ENCODE data around the gene MRPL21. TPM values are rescaled to one million over a fixed set of nuclear protein-coding genes. Genes with fewer than 3 reads are reported as not detected.

Gene MRPL21
- total and polyA plus RNA-seq, 2 of the 8 experiments (the other 6 are each of a cell fraction or from before 2014, with no cell fraction given), result 102 to 107 TPM

DNA sequence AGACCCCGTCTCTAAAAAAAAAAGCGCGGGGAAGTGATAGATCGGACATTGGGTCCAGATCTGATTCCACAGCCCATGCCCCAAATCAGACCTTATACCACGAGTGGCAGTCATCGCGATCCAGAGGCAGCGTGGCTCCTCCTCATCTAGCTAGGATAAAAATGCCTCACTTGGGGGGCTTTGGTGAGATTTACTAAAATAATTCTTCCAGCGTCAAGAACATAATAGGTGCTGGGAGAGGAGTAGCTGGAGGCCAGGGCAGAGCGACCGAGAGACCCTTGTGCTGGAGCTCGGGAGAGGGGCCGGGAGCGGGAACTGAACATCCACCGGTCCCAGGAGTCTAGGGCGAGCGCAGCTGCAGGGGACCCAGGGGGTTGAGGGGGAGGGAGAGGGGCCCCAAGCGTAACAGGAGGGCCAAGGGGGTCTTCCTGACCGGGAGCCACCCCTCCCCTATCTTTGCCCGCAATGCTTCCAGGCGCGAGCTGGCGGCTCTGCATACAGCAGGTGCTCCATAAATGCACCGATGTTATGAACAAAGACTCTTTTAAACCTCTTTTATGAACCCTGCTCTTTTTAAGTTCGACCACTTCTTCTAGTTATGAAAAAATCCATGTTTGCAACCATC is 61.1 kb downstream of the MRPL21 start:
- Histone ChIP-seq H3K23me2 (ENCODE audit: low read depth, low read length) (peaks cover 25% of the 10 kb centered on the region; the same call in 1 of the 2 replicates), H3K23ac (ENCODE audit: insufficient read length) (no peak overlapping the region), H2BK15ac (ENCODE audit: low read length) (no peak overlapping the region), H3K18ac (ENCODE audit: extremely low read depth, low read length) (no peak overlapping the region), H3K27me3 (replicated peaks in 1 of 4; ENCODE audit: control insufficient read depth in 3 of 4, extremely low read depth in 1 of 4, insufficient read depth in 3 of 4, low read length in 3 of 4) (peaks cover 27 to 68% (median 53%) of the 10 kb centered on the region in 4 experiments), H3K27ac (ENCODE audit: low read depth, low read length) (no peak overlapping the region), H2AFZ (ENCODE audit: low read length) (no peak overlapping the region), H2AK5ac (ENCODE audit: low read depth, low read length) (no peak overlapping the region), H4K20me1 (replicated peaks in 1 of 2; ENCODE audit: control insufficient read depth in 1 of 2, insufficient read depth in 2 of 2, low read length in 2 of 2) (peaks cover 2 to 5% of the 10 kb centered on the region in 2 experiments), H3K36me3 (ENCODE audit: control insufficient read depth in 2 of 4, insufficient read depth in 4 of 4, low read length in 3 of 4) (no peaks in the 10 kb centered on the region), H3K4me1 (replicated peaks in 1 of 4; ENCODE audit: control insufficient read depth in 3 of 4, insufficient read depth in 4 of 4, low read length in 3 of 4) (peaks cover 3 to 12% (median 7%) of the 10 kb centered on the region in 4 experiments; a peak in 6 of 7 replicates), H2BK5ac (ENCODE audit: low read depth, low read length) (no peak overlapping the region), H4K8ac (ENCODE audit: extremely low read depth, insufficient read depth, low read length) (no peak overlapping the region), H4K5ac (ENCODE audit: insufficient read length, low read depth, low read length) (no peak overlapping the region), H3K56ac (replicated peaks; ENCODE audit: insufficient read length, low read depth, low read length) (no peak overlapping the region), H3K79me1 (ENCODE audit: low read depth, low read length) (no peaks in the 10 kb centered on the region), H3K9ac (replicated peaks in 1 of 4; ENCODE audit: extremely low read depth in 1 of 4, low read depth in 3 of 4, low read length in 3 of 4) (no peak overlapping the region), H4K91ac (replicated peaks; ENCODE audit: insufficient read length, low read length) (peak overlapping the region; percentile 25), H3K4me3 (ENCODE audit: extremely low read depth in 1 of 4, insufficient read depth in 2 of 4, low read depth in 3 of 4, low read length in 4 of 4) (peak overlapping the region in 1 of 4 experiments; percentile 55; a peak in 2 of 8 replicates), H2BK12ac (ENCODE audit: low read depth, low read length) (no peak overlapping the region), H3K4me2 (ENCODE audit: insufficient read depth in 1 of 2, low read depth in 2 of 2, low read length in 2 of 2) (peak overlapping the region; percentile 75 to 93; a peak in 2 of 4 replicates), H2BK120ac (replicated peaks; ENCODE audit: low read depth, low read length) (no peak overlapping the region), H3K9me3 (ENCODE audit: insufficient read depth in 2 of 2, low read depth in 1 of 2, low read length in 1 of 2) (no peaks in the 10 kb centered on the region), H3K14ac (ENCODE audit: insufficient read length) (no peak overlapping the region), H3K79me2 (ENCODE audit: control insufficient read depth in 1 of 2, insufficient read depth in 2 of 2, low read length in 2 of 2) (no peaks in the 10 kb centered on the region), H2BK20ac (ENCODE audit: low read length) (no peak overlapping the region), H3K4ac (replicated peaks; ENCODE audit: insufficient read length, low read depth, low read length) (no peak overlapping the region)
- FAIRE-seq (no peak), DNase-seq (ENCODE audit: low read depth in 1 of 2, low spot score in 2 of 2) (no peak)
- ChIA-PET CTCF (ENCODE audit: partially characterized antibody) (interaction anchor here (0.7 to 3.4 kb wide), 8 partner anchors 12 to 1857 kb away, joined by 3 to 11 read pairs (median 4); no protein-coding TSS in a partner anchor), POLR2A (ENCODE audit: partially characterized antibody) (interaction anchor here (0.9 to 3.2 kb wide), 5 partner anchors 12 to 156 kb away, joined by 3 to 11 read pairs (median 4); no protein-coding TSS in a partner anchor)
- 52% methylated on average over 23 of the region's 25 CpGs; no CpG with 5 or more reads in 1 of the 2 experiments for WGBS, 2 experiments (ENCODE audit: extremely low coverage in 1 of 2, insufficient coverage in 1 of 2, insufficient read length in 1 of 2, insufficient replicate concordance in 2 of 2, low coverage in 1 of 2, low lambda C conversion rate in 2 of 2, missing lambda C conversion rate in 1 of 2)
- TF ChIP-seq, protein P1, sequence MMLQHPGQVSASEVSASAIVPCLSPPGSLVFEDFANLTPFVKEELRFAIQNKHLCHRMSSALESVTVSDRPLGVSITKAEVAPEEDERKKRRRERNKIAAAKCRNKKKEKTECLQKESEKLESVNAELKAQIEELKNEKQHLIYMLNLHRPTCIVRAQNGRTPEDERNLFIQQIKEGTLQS (IDR thresholded peaks at IDR 0.05; ENCODE audit: insufficient read depth, low read depth, low read length), result no peak
- TF ChIP-seq SIN3A (conservative IDR thresholded peaks at IDR 0.05 in 1 of 2, IDR thresholded peaks at IDR 0.05 in 1 of 2; ENCODE audit: low read depth in 1 of 2, low read length in 2 of 2), result no peak
- no peak for TF ChIP-seq SIX5 (IDR thresholded peaks at IDR 0.05; ENCODE audit: low read depth, low read length)
- no peak for TF ChIP-seq USF2 (IDR thresholded peaks at IDR 0.05; ENCODE audit: low read length)
- TF ChIP-seq MAFK (IDR thresholded peaks at IDR 0.05; ENCODE audit: low read depth, low read length), result no peak
- TF ChIP-seq ZNF274 (IDR thresholded peaks at IDR 0.05; ENCODE audit: borderline replicate concordance, extremely low read depth, low read length), result no peak
- no peak for TF ChIP-seq TBP (IDR thresholded peaks at IDR 0.05; ENCODE audit: low read depth, low read length)
- no peak for TF ChIP-seq SAP30 (IDR thresholded peaks at IDR 0.05; ENCODE audit: insufficient read depth, insufficient replicate concordance, low read length)
- no peak for TF ChIP-seq SP2 (IDR thresholded peaks at IDR 0.05; ENCODE audit: low read length)
- no peak for TF ChIP-seq FOSL1 (IDR thresholded peaks at IDR 0.05; ENCODE audit: insufficient read depth, low read depth, low read length)
- no peak for TF ChIP-seq BRCA1 (IDR thresholded peaks at IDR 0.05; ENCODE audit: low read depth, low read length)
